CD4-positive, alpha-beta T cell (primary cell): ENCODE data around the gene MAP1LC3B. TPM values are rescaled to one million over a fixed set of nuclear protein-coding genes. Genes with fewer than 3 reads are reported as not detected.

ENCODE experiments used
- ATAC-seq: fragments of 200-7000 bp; cut with Tn5 transposase; one replicate; pipeline ENCODE4 v1.10.0; 2022; ENCODE audit warnings: mild to moderate bottlenecking; ENCODE audit not compliant: poor library complexity
- CTCF ChIA-PET: fragments of 350-600 bp; sonication (Branson Sonifier 250); formaldehyde crosslinking; loops from one replicate; lab custom pipeline; 2021; ENCODE audit warnings: antibody characterized with exemption, inconsistent platforms; lab: Charles Lee
- POLR2A ChIA-PET: fragments of 350-600 bp; sonication (Branson Sonifier 250); formaldehyde crosslinking; loops from one replicate; lab custom pipeline; 2021; ENCODE audit warnings: antibody characterized with exemption, inconsistent platforms; lab: Charles Lee
- DNase-seq, 14 experiments: peaks; one replicate each; pipeline ENCODE4 v3.0.0-alpha.2; 2013 to 2020; ENCODE audit warnings: mixed read lengths in 2 of 14
- H3K27ac ChIP-seq, 2 donors: one replicate each; pipeline versions ENCODE4 v1.5.1 to v1.7.0; 2013; ENCODE audit warnings: low read length in 2 of 2, low read depth in 1 of 2, mild to moderate bottlenecking in 1 of 2
- H3K27me3 ChIP-seq, 2 experiments: 1 replicate in 1 of 2; 2 replicates in 1 of 2; pipeline versions ENCODE4 v1.6.1 to v1.7.0; 2013; ENCODE audit warnings: low read length in 2 of 2, control low read depth in 1 of 2, mild to moderate bottlenecking in 1 of 2, moderate library complexity in 1 of 2; ENCODE audit not compliant: insufficient read depth in 2 of 2, control insufficient read depth in 1 of 2
- H3K36me3 ChIP-seq: one replicate; pipeline ENCODE4 v1.6.1; 2013; ENCODE audit warnings: low read length, control low read depth; ENCODE audit not compliant: insufficient read depth
- H3K4me1 ChIP-seq: one replicate; pipeline ENCODE4 v1.6.1; 2013; ENCODE audit warnings: low read length, control low read depth; ENCODE audit not compliant: insufficient read depth
- H3K4me3 ChIP-seq: one replicate; pipeline ENCODE4 v1.5.1; 2013; ENCODE audit warnings: mild to moderate bottlenecking, low read length, moderate library complexity
- H3K9me3 ChIP-seq, 2 experiments: 1 replicate in 1 of 2; 2 replicates in 1 of 2; pipeline versions ENCODE4 v1.6.1 to v1.7.0; 2013; ENCODE audit warnings: low read length in 2 of 2, mild to moderate bottlenecking in 2 of 2, control low read depth in 1 of 2, moderate library complexity in 1 of 2; ENCODE audit not compliant: control insufficient read depth in 1 of 2, insufficient read depth in 1 of 2
- H3K27ac Mint-ChIP-seq: one replicate; pipeline ENCODE4 v1.8.0; 2020; ENCODE audit warnings: mixed read lengths
- H3K27me3 Mint-ChIP-seq: one replicate; pipeline ENCODE4 v1.8.0; 2021; ENCODE audit warnings: mixed read lengths
- H3K36me3 Mint-ChIP-seq: one replicate; pipeline ENCODE4 v1.8.0; 2021; ENCODE audit warnings: low read depth, mixed read lengths
- H3K4me1 Mint-ChIP-seq: one replicate; pipeline ENCODE4 v1.8.0; 2021; ENCODE audit warnings: low read depth, mixed read lengths
- H3K4me3 Mint-ChIP-seq: one replicate; pipeline ENCODE4 v1.8.0; 2020; ENCODE audit warnings: mild to moderate bottlenecking, mixed read lengths
- H3K9me3 Mint-ChIP-seq: one replicate; pipeline ENCODE4 v1.8.0; 2020; ENCODE audit warnings: mixed read lengths
- CTCF ChIP-seq: fragments of 200-600 bp; IDR thresholded peaks from one replicate; pipeline ENCODE4 v1.8.0; 2022; ENCODE audit warnings: antibody characterized with exemption, mild to moderate bottlenecking
- intact Hi-C, 2 experiments: fragments of 100-400 bp; cut with DNase I in 1 of 2; cut with micrococcal nuclease in 1 of 2; formaldehyde crosslinking; loops; one replicate each; pipeline versions ENCODE4 v1.15.1 to v1.9.0; 2023 to 2025; cut with DNase I, micrococcal nuclease
- total RNA-seq, 174 experiments: library from RNA in 2 of 174; stranded (reverse) in 2 of 174; gene quantifications; one replicate each; pipeline ENCODE4 v1.2.3 and lab custom pipeline; 2021 to 2026

Gene MAP1LC3B
- total RNA-seq, 2 experiments from 2014 or later: 92.4 to 96.6 TPM

- H3K9me3 ChIP-seq: no peaks in the 10 kb centered on the region
- peaks cover 18% of the 10 kb centered on the region for H3K4me1 ChIP-seq
- ATAC-seq (no peak), DNase-seq (no peak)
- H3K4me3 Mint-ChIP-seq: no peak overlapping the region
- ChIA-PET POLR2A (interaction anchor here (0.6 kb wide), 1 partner anchor 185 kb away, joined by 5 read pairs; no protein-coding TSS in a partner anchor), CTCF (no interaction called here)
- no peak overlapping the region for H3K27ac ChIP-seq
- H3K36me3 ChIP-seq: no peaks in the 10 kb centered on the region
- no peaks in the 10 kb centered on the region for H3K9me3 Mint-ChIP-seq
- no peak overlapping the region for H3K27ac Mint-ChIP-seq
- intact Hi-C loops: no loop called here
- peaks cover 22% of the 10 kb centered on the region for H3K36me3 Mint-ChIP-seq
- H3K27me3 Mint-ChIP-seq: no peaks in the 10 kb centered on the region
- no peak for TF ChIP-seq CTCF
- H3K4me3 ChIP-seq: no peak overlapping the region
- H3K4me1 Mint-ChIP-seq: peaks cover 24% of the 10 kb centered on the region
- H3K27me3 ChIP-seq: no peaks in the 10 kb centered on the region
These were observed 47.8 kb downstream of the MAP1LC3B start for GRCh38 chr16:87439926-87440325.

DNA sequence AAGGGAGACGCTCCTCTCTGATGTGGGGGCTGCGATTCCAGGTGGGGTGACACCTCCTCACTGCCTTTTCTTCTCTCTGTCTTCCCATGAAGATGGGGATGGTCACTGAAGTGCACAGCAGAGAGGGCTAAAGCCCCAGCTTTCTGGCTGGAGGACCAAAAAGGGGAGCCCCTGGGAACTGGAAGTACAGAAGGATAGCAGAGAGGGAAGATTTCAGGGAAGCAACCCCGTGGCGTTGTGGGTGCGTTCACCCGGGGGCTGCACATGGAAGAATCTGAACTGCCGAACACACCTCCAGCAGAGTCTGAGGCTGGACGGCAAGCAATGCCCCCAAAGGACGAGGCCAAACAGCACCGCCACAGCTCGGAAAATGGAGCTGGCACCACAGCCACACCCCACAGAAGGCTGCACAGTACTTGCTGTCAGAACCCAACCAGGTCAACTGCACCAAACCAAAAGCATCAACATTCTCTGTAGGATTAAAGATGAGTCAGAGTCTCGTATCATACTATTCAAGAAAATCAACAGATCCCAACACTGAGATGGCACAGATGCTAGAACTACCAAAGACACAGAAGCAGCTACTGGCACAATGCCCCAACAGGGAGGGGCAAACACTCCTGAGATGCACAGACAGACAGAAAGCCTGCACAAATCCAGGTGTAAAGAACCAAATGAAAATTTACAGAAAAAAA is 49.9 kb downstream of the MAP1LC3B start:
- Histone ChIP-seq H3K27ac (no peak overlapping the region), H3K4me1 (peaks cover 1% of the 10 kb centered on the region), H3K27me3 (no peaks in the 10 kb centered on the region), H3K4me3 (no peak overlapping the region), H3K9me3 (no peaks in the 10 kb centered on the region), H3K36me3 (no peaks in the 10 kb centered on the region)
- peaks cover 42% of the 10 kb centered on the region for H3K36me3 Mint-ChIP-seq
- ChIA-PET POLR2A (no interaction called here), CTCF (no interaction called here)
- peaks cover 4% of the 10 kb centered on the region for H3K4me1 Mint-ChIP-seq
- intact Hi-C loops: loop anchor here in 1 of 2 experiments (1.0 kb wide), 1 partner anchor 47 kb away; no protein-coding TSS in a partner anchor
- H3K4me3 Mint-ChIP-seq: no peak overlapping the region
- no peak overlapping the region for H3K27ac Mint-ChIP-seq
- no peak for TF ChIP-seq CTCF
- H3K9me3 Mint-ChIP-seq: no peaks in the 10 kb centered on the region
- no peaks in the 10 kb centered on the region for H3K27me3 Mint-ChIP-seq
- no peak for ATAC-seq
- no peak for DNase-seq

DNA sequence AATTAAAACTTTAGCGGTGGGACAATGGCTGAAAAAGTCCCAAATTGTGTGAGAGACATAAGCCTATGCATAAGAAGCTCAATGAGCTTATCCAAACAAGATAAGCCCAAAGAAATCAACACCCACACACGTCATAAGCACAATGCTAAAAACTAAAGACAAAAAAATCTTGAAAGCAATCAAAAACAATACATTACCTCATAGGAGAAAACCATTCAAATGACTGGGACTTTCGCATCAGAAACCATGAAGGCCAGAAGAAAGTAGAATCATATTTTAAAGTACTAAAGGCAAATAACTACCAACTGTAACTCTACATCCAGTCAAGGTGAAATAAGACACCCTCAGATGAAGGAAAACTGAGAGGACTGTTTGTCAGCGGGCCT is 50.4 kb downstream of the MAP1LC3B start:
- Histone ChIP-seq H3K4me1 (no peaks in the 10 kb centered on the region), H3K36me3 (peaks cover 2% of the 10 kb centered on the region), H3K9me3 (no peaks in the 10 kb centered on the region), H3K27ac (no peak overlapping the region), H3K4me3 (no peak overlapping the region), H3K27me3 (no peaks in the 10 kb centered on the region)
- ATAC-seq (no peak), DNase-seq (no peak)
- no peak for TF ChIP-seq CTCF
- H3K27me3 Mint-ChIP-seq: no peaks in the 10 kb centered on the region
- intact Hi-C loops: loop anchor here in 1 of 2 experiments (1.0 kb wide), 1 partner anchor 47 kb away; no protein-coding TSS in a partner anchor
- H3K4me1 Mint-ChIP-seq: peaks cover 4% of the 10 kb centered on the region
- POLR2A ChIA-PET: no interaction called here
- H3K9me3 Mint-ChIP-seq: no peaks in the 10 kb centered on the region
- CTCF ChIA-PET: interaction anchor here (0.7 kb wide), 1 partner anchor 10 kb away, joined by 3 read pairs; no protein-coding TSS in a partner anchor
- H3K27ac Mint-ChIP-seq: no peak overlapping the region
- peaks cover 47% of the 10 kb centered on the region for H3K36me3 Mint-ChIP-seq
- no peak overlapping the region for H3K4me3 Mint-ChIP-seq
